Sigmoid colon (tissue), 7 donors: ENCODE measurements around the gene GEMIN8. TPM values are rescaled to one million over a fixed set of nuclear protein-coding genes. Genes with fewer than 3 reads are reported as not detected.

ENCODE experiments used
- DNase-seq: peaks from one replicate; pipeline ENCODE4 v3.0.0-alpha.2; 2019
- H3K27ac ChIP-seq, 4 donors: fragments of 200-600 bp; sonication (generic); one replicate each; pipeline ENCODE4 v1.5.1; 2016 to 2019; ENCODE audit warnings: mild to moderate bottlenecking in 1 of 4
- H3K27me3 ChIP-seq, 3 donors: fragments of 200-600 bp; sonication (generic); one replicate each; pipeline ENCODE4 v1.5.1; 2019; ENCODE audit warnings: mild to moderate bottlenecking in 1 of 3
- H3K36me3 ChIP-seq, 4 donors: fragments of 200-600 bp; sonication (generic); one replicate each; pipeline ENCODE4 v1.5.1; 2016 to 2019
- H3K4me1 ChIP-seq, 4 donors: fragments of 200-600 bp; sonication (generic); one replicate each; pipeline ENCODE4 v1.5.1; 2017 to 2019
- H3K4me3 ChIP-seq, 4 donors: fragments of 200-600 bp; sonication (generic); one replicate each; pipeline ENCODE4 v1.5.1; 2017 to 2019; ENCODE audit warnings: mild to moderate bottlenecking in 2 of 4, moderate library complexity in 1 of 4
- H3K9me3 ChIP-seq, 4 donors: fragments of 200-600 bp in 3 of 4; sonication (generic) in 3 of 4; one replicate each; pipeline versions ENCODE4 v1.5.1 to v1.6.1; 2013 to 2019
- CTCF ChIP-seq, 4 experiments: fragments of 450-650 bp in 3 of 4; fragments of 200-600 bp in 1 of 4; IDR thresholded peaks; one replicate each; pipeline ENCODE4 v1.5.1; 2016 to 2019; ENCODE audit warnings: antibody characterized with exemption in 4 of 4, mild to moderate bottlenecking in 3 of 4, moderate library complexity in 2 of 4
- EP300 ChIP-seq, 4 donors: sonication (generic); formaldehyde crosslinking; IDR thresholded peaks; one replicate each; pipeline ENCODE4 v1.6.1; 2017; ENCODE audit warnings: antibody characterized with exemption in 4 of 4
- POLR2A ChIP-seq, 2 donors: fragments of 450-650 bp; IDR thresholded peaks; one replicate each; pipeline ENCODE4 v1.6.1; 2016; ENCODE audit warnings: antibody characterized with exemption in 2 of 2, mild to moderate bottlenecking in 2 of 2, moderate library complexity in 2 of 2
- POLR2AphosphoS5 ChIP-seq, 4 donors: sonication (generic); formaldehyde crosslinking; IDR thresholded peaks; one replicate each; pipeline ENCODE4 v1.6.1; 2017; ENCODE audit warnings: antibody characterized with exemption in 4 of 4
- WGBS, 2 donors: extraction: QIAGEN DNeasy Blood & Tissue Kit; methylation state at CpG; one replicate each; pipeline ENCODE4 v1.1.7; 2013; 5-methylcytosine and 5-hydroxymethylcytosine counted together
- intact Hi-C: fragments of 100-400 bp; cut with DNase I; formaldehyde crosslinking; loops from one replicate; pipeline ENCODE4 v1.15.1; 2023
- polyA plus RNA-seq, 3 donors: library from polyadenylated mRNA; stranded (reverse); fragments of 200-250 nt; gene quantifications; one replicate each; pipeline ENCODE4 v1.2.3, GENCODE V29; 2013
- total RNA-seq, 4 donors: library from RNA; depleted of rRNA; stranded (reverse); fragments of >200 nt; gene quantifications; one replicate each; pipeline ENCODE4 v1.1.0, GENCODE V29; 2016
- donor health status: healthy with polysubstance abuse.
- donor health status: Bipolar disorder and iron deficiency.
- donor health status: healthy.

Gene GEMIN8
- total and polyA plus RNA-seq, 7 donors = 9.5 to 28.5 (median 19.3) TPM

DNA sequence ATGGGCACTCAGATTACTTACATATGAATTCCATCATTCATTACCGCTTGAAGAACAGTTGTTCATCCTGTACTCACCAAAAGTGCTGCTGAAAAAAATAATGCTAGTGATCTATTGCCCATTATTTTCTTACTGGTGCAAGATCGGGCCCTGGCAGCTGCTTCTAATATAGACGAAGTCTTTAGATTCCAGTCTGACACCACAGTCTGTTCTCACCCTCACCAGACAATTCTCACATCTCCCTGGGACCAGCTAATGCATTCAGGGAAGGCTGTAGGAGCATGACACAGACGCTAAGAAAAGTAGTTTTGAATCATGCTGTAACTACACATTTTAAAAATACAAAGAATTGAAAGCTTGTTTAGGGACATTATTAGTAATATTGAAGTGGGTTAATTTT lies 13.8 kb downstream of the GEMIN8 start:
- no peaks in the 10 kb centered on the region for H3K4me1 ChIP-seq
- no peaks in the 10 kb centered on the region for H3K9me3 ChIP-seq
- intact Hi-C loops = no loop called here
- H3K27ac ChIP-seq = no peak overlapping the region
- 88 to 94% methylated on average over 4 of the region's 4 CpGs for WGBS, 2 donors
- no peak for DNase-seq
- TF ChIP-seq EP300 (IDR thresholded peaks at IDR 0.05) (no peak), POLR2AphosphoS5 (IDR thresholded peaks at IDR 0.05) (no peak), POLR2A (IDR thresholded peaks at IDR 0.05) (no peak), CTCF (IDR thresholded peaks at IDR 0.05) (no peak)
- peaks cover 0 to 21% (median 3%) of the 10 kb centered on the region in 4 donors for H3K36me3 ChIP-seq
- no peak overlapping the region for H3K4me3 ChIP-seq
- no peaks in the 10 kb centered on the region for H3K27me3 ChIP-seq

DNA sequence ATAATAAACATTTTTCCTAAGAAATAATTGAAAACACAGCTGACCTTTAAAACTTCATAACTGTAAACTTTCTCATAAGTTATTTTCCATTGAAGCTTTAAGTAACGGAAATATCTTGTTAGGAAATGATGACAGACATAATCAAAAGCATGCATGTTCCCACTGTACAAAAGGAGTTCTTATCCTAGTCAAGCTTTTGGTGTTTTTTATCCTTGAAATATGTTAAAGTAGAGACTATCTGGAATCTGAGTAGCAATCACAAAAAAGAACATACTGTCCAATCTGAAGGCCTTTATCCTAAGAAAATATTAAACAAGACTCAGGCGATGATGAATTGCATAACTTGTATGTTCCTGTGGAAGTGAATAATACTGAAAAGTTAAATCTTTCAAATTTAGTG lies 14.4 kb downstream of the GEMIN8 start:
- no peak overlapping the region for H3K27ac ChIP-seq

GRCh38 chrX:14014526-14014925 lies 15.2 kb downstream of the GEMIN8 start:
- intact Hi-C loops = no loop called here
- Histone ChIP-seq H3K4me1 (no peaks in the 10 kb centered on the region), H3K36me3 (peaks cover 0 to 10% (median 0%) of the 10 kb centered on the region in 4 donors), H3K4me3 (no peak overlapping the region), H3K27ac (no peak overlapping the region), H3K27me3 (no peaks in the 10 kb centered on the region), H3K9me3 (no peaks in the 10 kb centered on the region)
- TF ChIP-seq POLR2AphosphoS5 (IDR thresholded peaks at IDR 0.05) (no peak), CTCF (IDR thresholded peaks at IDR 0.05) (no peak), EP300 (IDR thresholded peaks at IDR 0.05) (no peak), POLR2A (IDR thresholded peaks at IDR 0.05) (no peak)
- no peak for DNase-seq
- 80 to 91% methylated on average over 4 of the region's 4 CpGs for WGBS, 2 donors

More for the DNA sequence above, 14.4 kb downstream of the GEMIN8 start:
- Histone ChIP-seq H3K4me1 (no peaks in the 10 kb centered on the region), H3K36me3 (peaks cover 0 to 17% (median 3%) of the 10 kb centered on the region in 4 donors), H3K27me3 (no peaks in the 10 kb centered on the region), H3K4me3 (no peak overlapping the region), H3K9me3 (no peaks in the 10 kb centered on the region)
- intact Hi-C loops = no loop called here
- 90 to 98% methylated on average over 2 of the region's 2 CpGs for WGBS, 2 donors
- no peak for DNase-seq
- TF ChIP-seq CTCF (IDR thresholded peaks at IDR 0.05) (no peak), POLR2AphosphoS5 (IDR thresholded peaks at IDR 0.05) (no peak), EP300 (IDR thresholded peaks at IDR 0.05) (no peak), POLR2A (IDR thresholded peaks at IDR 0.05) (no peak)

- Histone ChIP-seq H3K4me3 (no peak overlapping the region), H3K36me3 (peaks cover 0 to 14% (median 0%) of the 10 kb centered on the region in 4 donors), H3K27ac (no peak overlapping the region), H3K27me3 (no peaks in the 10 kb centered on the region), H3K9me3 (no peaks in the 10 kb centered on the region), H3K4me1 (no peaks in the 10 kb centered on the region)
- WGBS, 2 donors = 83 to 94% methylated on average over 4 of the region's 4 CpGs
- DNase-seq = no peak
- intact Hi-C loops = no loop called here
- TF ChIP-seq POLR2AphosphoS5 (IDR thresholded peaks at IDR 0.05) = no peak
- no peak for TF ChIP-seq CTCF (IDR thresholded peaks at IDR 0.05)
- TF ChIP-seq EP300 (IDR thresholded peaks at IDR 0.05) = no peak
- no peak for TF ChIP-seq POLR2A (IDR thresholded peaks at IDR 0.05)
Measured at GRCh38 chrX:14013054-14013453, 16.6 kb downstream of the GEMIN8 start.

DNA sequence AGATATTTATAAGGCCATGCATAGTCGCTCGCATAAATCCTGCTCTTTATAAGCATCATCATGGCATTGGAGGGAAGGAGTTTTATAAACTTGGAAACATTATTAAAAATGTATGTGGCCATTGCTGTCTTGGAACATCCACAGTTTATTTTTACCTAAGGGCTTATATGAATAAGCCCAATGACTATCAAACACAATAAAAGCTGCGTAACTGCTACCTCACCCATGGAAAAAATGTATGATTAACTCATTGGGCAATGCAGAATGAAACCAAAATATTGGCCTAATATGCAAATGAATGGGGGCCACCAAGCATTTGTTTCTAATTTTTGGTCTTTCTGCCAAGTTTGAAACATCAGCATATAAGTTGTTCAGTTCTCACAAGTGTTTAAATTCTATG lies 19.1 kb downstream of the GEMIN8 start:
- H3K27ac ChIP-seq = no peak overlapping the region
- no peak for TF ChIP-seq POLR2A (IDR thresholded peaks at IDR 0.05)
- no peak for TF ChIP-seq EP300 (IDR thresholded peaks at IDR 0.05)
- no peak for TF ChIP-seq POLR2AphosphoS5 (IDR thresholded peaks at IDR 0.05)
- TF ChIP-seq CTCF (IDR thresholded peaks at IDR 0.05) = no peak
- no peaks in the 10 kb centered on the region for H3K27me3 ChIP-seq
- DNase-seq = no peak
- intact Hi-C loops = no loop called here
- H3K4me1 ChIP-seq = no peaks in the 10 kb centered on the region
- H3K36me3 ChIP-seq = peaks cover 0 to 14% (median 0%) of the 10 kb centered on the region in 4 donors
- no peaks in the 10 kb centered on the region for H3K9me3 ChIP-seq
- 89 to 97% methylated on average over 3 of the region's 3 CpGs for WGBS, 2 donors
- no peak overlapping the region for H3K4me3 ChIP-seq
